HepG2 (cell line): ENCODE results near the gene SLX4. TPM values are rescaled to one million over a fixed set of nuclear protein-coding genes. Genes with fewer than 3 reads are reported as not detected.

Experiments used
- ATAC-seq: fragments of 200-7000 bp; cut with Tn5 transposase; 3 replicates; pipeline ENCODE4 v1.9.1; 2020; ENCODE audit warnings: mild to moderate bottlenecking, moderate library complexity
- BruUV-seq: library from RNA; stranded (reverse); fragments of 400-500 nt; replicated peaks from 2 replicates; lab custom pipeline; 2021; lab: Mats Ljungman, UMichigan
- CTCF ChIA-PET: fragments of 300-600 bp; formaldehyde crosslinking; extraction: SDS; loops from one replicate; lab custom pipeline; 2021; ENCODE audit warnings: low total read pairs, inconsistent platforms, low intra/inter-chr PET ratio; lab: Yijun Ruan, JAX
- POLR2A ChIA-PET: fragments of 350-600 bp; sonication (Branson Sonifier 250); formaldehyde crosslinking; loops from one replicate; lab custom pipeline; 2020; ENCODE audit warnings: antibody characterized with exemption, inconsistent platforms; lab: Yijun Ruan, JAX
- DNase-seq: peaks from one replicate; pipeline ENCODE4 v3.0.0-alpha.2; 2015; ENCODE audit warnings: low spot score
- FAIRE-seq: peaks from 3 replicates; lab custom pipeline; 2011; peaks lifted over from hg19 to GRCh38; lab: Jason Lieb, UNC
- H2AFZ ChIP-seq: one replicate; pipeline ENCODE4 v1.6.1; 2011; ENCODE audit warnings: low read length, inconsistent platforms
- H3K27ac ChIP-seq: fragments of 300-600 bp; 3 replicates; pipeline ENCODE4 v1.8.0; 2011; ENCODE audit warnings: mixed run types, mild to moderate bottlenecking, mixed read lengths, low read length, inconsistent platforms; ENCODE audit not compliant: insufficient read depth; ENCODE audit errors: extremely low read length
- H3K27me3 ChIP-seq, 2 experiments: fragments of 200-600 bp in 1 of 2; 2 replicates in 1 of 2; 3 replicates in 1 of 2; pipeline versions ENCODE4 v1.6.0 to v1.8.0; 2011; ENCODE audit warnings: low read length in 2 of 2, mild to moderate bottlenecking in 2 of 2, moderate library complexity in 2 of 2, inconsistent platforms in 1 of 2; ENCODE audit not compliant: insufficient read depth in 2 of 2, control insufficient read depth in 1 of 2
- H3K36me3 ChIP-seq, 2 experiments: fragments of 200-600 bp in 1 of 2; replicated peaks in 1 of 2; 2 replicates in 1 of 2; 3 replicates in 1 of 2; pipeline versions ENCODE4 v1.5.1 to v1.8.0; 2011; ENCODE audit warnings: low read length in 2 of 2, inconsistent platforms in 1 of 2; ENCODE audit not compliant: insufficient read depth in 2 of 2, control insufficient read depth in 1 of 2
- H3K4me1 ChIP-seq: 2 replicates; pipeline ENCODE4 v1.5.1; 2012; ENCODE audit warnings: low read length, inconsistent platforms; ENCODE audit not compliant: insufficient read depth
- H3K4me2 ChIP-seq: 2 replicates; pipeline ENCODE4 v1.6.0; 2011; ENCODE audit warnings: low read depth, low read length, inconsistent platforms
- H3K4me3 ChIP-seq, 3 experiments: fragments of 200-600 bp in 1 of 3; sonication (generic), shearing (Covaris generic) in 1 of 3; replicated peaks in 1 of 3; 2 replicates each; pipeline ENCODE4 v1.5.1; 2011 to 2016; ENCODE audit warnings: low read length in 3 of 3, inconsistent platforms in 2 of 3, low read depth in 2 of 3, mild to moderate bottlenecking in 2 of 3, control low read depth in 1 of 3, mixed read lengths in 1 of 3; ENCODE audit not compliant: insufficient read depth in 1 of 3
- H3K79me2 ChIP-seq: one replicate; pipeline ENCODE4 v1.6.1; 2011; ENCODE audit warnings: low read length, inconsistent platforms; ENCODE audit not compliant: insufficient read depth
- H3K9ac ChIP-seq: 2 replicates; pipeline ENCODE4 v1.6.0; 2011; ENCODE audit warnings: mild to moderate bottlenecking, low read depth, low read length, inconsistent platforms; ENCODE audit not compliant: insufficient read depth
- H3K9me3 ChIP-seq: 2 replicates; pipeline ENCODE4 v1.5.1; 2012; ENCODE audit warnings: mild to moderate bottlenecking, low read length
- H4K20me1 ChIP-seq: 2 replicates; pipeline ENCODE4 v1.6.0; 2011; ENCODE audit warnings: inconsistent platforms, mild to moderate bottlenecking, low read length, moderate library complexity; ENCODE audit not compliant: insufficient read depth
- AGO2 ChIP-seq: fragments of 200-400 bp; formaldehyde crosslinking; optimal IDR thresholded peaks from 2 replicates; pipeline ENCODE3; 2017; ENCODE audit warnings: mild to moderate bottlenecking, low read depth, low read length, moderate library complexity
- ATM ChIP-seq: fragments of 450-650 bp; IDR thresholded peaks from 2 replicates; pipeline ENCODE4 v1.7.1; 2017; ENCODE audit warnings: mild to moderate bottlenecking, borderline replicate concordance
- SALL2 ChIP-seq: sonication (generic); formaldehyde crosslinking; IDR thresholded peaks from 2 replicates; pipeline ENCODE4 v1.8.1; 2023; ENCODE audit warnings: mild to moderate bottlenecking, missing genetic modification reagents, inconsistent platforms
- SOX13 ChIP-seq, 3 experiments: fragments of 450-650 bp in 1 of 3; sonication (generic) in 1 of 3; formaldehyde crosslinking in 1 of 3; IDR thresholded peaks in 2 of 3; conservative IDR thresholded peaks in 1 of 3; 2 replicates each; pipeline versions ENCODE4 v1.5.0 to v1.6.1; 2016 to 2020; ENCODE audit warnings: antibody characterized with exemption in 1 of 3, mild to moderate bottlenecking in 1 of 3, missing compliant biosample characterization in 1 of 3, missing genetic modification reagents in 1 of 3, moderate library complexity in 1 of 3
- ZFP91 ChIP-seq: sonication (generic); formaldehyde crosslinking; IDR thresholded peaks from 2 replicates; pipeline ENCODE4 v1.9.0; 2022; ENCODE audit warnings: missing genetic modification reagents, mild to moderate bottlenecking, borderline replicate concordance
- WGBS: methylation state at CpG from one replicate; pipeline ENCODE4 v1.1.6; 2017; ENCODE audit warnings: low lambda C conversion rate; 5-methylcytosine and 5-hydroxymethylcytosine counted together
- in situ Hi-C: cut with HindIII; loops from 2 replicates; pipeline ENCODE4 v1.10.0; 2017; ENCODE audit warnings: low pct_unique_long_range_greater_than_20kb; ENCODE audit not compliant: extremely low pct_ligation_motif_present
- intact Hi-C: fragments of 100-400 bp; cut with micrococcal nuclease; formaldehyde crosslinking; loops from one replicate; pipeline ENCODE4 v1.10.0; 2022; ENCODE audit not compliant: unreplicated experiment
- polyA plus RNA-seq, 8 experiments: library from polyadenylated mRNA; depleted of rRNA in 3 of 8; stranded (reverse) in 7 of 8; unstranded in 1 of 8; fragments of >200 nt; fragmentation: Illumina TruSeq in 4 of 8; extraction: Trizol in 4 of 8; gene quantifications; 2 replicates each; pipeline versions ENCODE4 v1.2.1 to v1.2.3, GENCODE V29; 2011 to 2016; ENCODE audit warnings: low read depth in 4 of 8, missing spikeins in 1 of 8, mixed read lengths in 1 of 8; ENCODE audit not compliant: insufficient read depth in 1 of 8
- total RNA-seq, 5 experiments: library from RNA; depleted of rRNA; stranded (reverse); fragments of >200 nt; fragmentation: Illumina TruSeq; extraction: Trizol; gene quantifications; 2 replicates each; pipeline ENCODE4 v1.2.3, GENCODE V29; 2016; ENCODE audit warnings: low read depth in 1 of 5

The SLX4 gene
- total and polyA plus RNA-seq, 2 of the 13 experiments (the other 11 are each of a cell fraction or from before 2014, with no cell fraction given): 1.1 to 3.6 TPM

GRCh38 chr16:3580686-3581085 lies 30.7 kb downstream of the SLX4 start (continued):
- TF ChIP-seq SOX13 (IDR thresholded peaks at IDR 0.05) (no peak), SOX13 (CRISPR knock-in tag; conservative IDR thresholded peaks at IDR 0.05 in 1 of 2, IDR thresholded peaks at IDR 0.05 in 1 of 2) (no peak), SALL2 (no peak), ATM (no peak)

- FAIRE-seq: no peak
Observed at GRCh38 chr16:3580251-3580651, 31.2 kb downstream of the SLX4 start.

More at GRCh38 chr16:3580251-3580651, 31.2 kb downstream of the SLX4 start:
- no peak overlapping the region for H2AFZ ChIP-seq
- 0 out of 2 replicates have a peak, but pooled peaks cover 9% of the 10 kb centered on the region for H3K4me1 ChIP-seq
- in situ Hi-C loops: no loop called here
- intact Hi-C loops: no loop called here
- no peak overlapping the region for H3K4me3 ChIP-seq
- no peaks in the 10 kb centered on the region for H3K79me2 ChIP-seq
- WGBS: 94% methylated on average over 11 of the region's 11 CpGs
- no peak overlapping the region for H3K9ac ChIP-seq
- TF ChIP-seq ZFP91 (CRISPR knock-in tag): no peak
- peak; percentile 39 for TF ChIP-seq AGO2
- H4K20me1 ChIP-seq: no peaks in the 10 kb centered on the region
- no peak overlapping the region for H3K4me2 ChIP-seq
- DNase-seq: no peak
- CTCF ChIA-PET: no interaction called here
- POLR2A ChIA-PET: no interaction called here
- peaks cover 2 to 4% of the 10 kb centered on the region in 2 experiments; a peak in 1 of 5 replicates for H3K36me3 ChIP-seq
- H3K9me3 ChIP-seq: no peaks in the 10 kb centered on the region
- no peak overlapping the region for H3K27ac ChIP-seq
- no TSS peak for BruUV-seq
- peaks cover under 1 to 4% of the 10 kb centered on the region in 2 experiments; a peak in 2 of 5 replicates for H3K27me3 ChIP-seq
- ATAC-seq: no peak
